ENCODE measurements around the gene HEG1. TPM values are rescaled to one million over a fixed set of nuclear protein-coding genes. Genes with fewer than 3 reads are reported as not detected.

The HEG1 gene
- total and polyA plus RNA-seq, 2 experiments from 2014 or later, result 1.8 to 8.8 TPM

DNA sequence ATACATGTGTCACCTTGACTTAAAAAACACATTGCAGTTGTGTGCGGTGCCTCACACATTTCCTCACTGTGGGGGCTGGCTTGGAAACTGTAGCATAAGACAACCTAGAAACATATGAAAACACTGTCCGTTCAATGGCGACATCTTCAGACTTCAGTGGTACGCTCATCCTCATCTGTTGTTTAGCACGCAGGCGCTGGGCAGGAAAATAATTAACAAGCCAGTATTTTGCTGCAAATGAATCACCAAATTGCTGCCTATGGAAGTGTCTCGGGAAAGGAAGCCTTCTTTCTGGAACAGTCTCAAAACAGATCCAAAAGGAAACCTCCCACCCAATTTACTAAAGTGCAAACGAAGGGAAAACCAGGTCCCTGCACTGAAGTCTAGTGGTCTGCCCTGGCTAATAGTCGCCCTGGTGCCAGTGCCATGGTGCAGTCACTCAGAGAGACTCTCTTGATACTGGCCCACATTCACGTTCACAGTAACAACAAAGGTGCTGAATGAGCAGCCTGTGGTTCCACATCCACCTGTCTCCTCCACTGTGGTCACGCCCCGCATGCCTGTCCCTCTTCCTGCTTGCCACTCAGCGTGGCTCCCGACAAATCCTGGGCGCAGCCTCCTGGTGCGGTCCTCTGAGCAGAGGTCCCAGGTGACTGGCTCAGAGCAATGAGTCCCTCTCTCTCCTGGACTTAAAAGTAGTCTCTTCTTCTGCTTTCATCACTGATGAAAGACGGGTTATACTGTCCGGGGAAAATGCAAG, 85.7 kb downstream of the HEG1 start (continued):
- no peak for TF ChIP-seq REST (IDR thresholded peaks at IDR 0.05; ENCODE audit: unreplicated experiment)
- TF ChIP-seq JUNB (IDR thresholded peaks at IDR 0.05; ENCODE audit: unreplicated experiment), result no peak
- TF ChIP-seq ZNF114 (CRISPR knock-in tag; IDR thresholded peaks at IDR 0.05), result no peak
- TF ChIP-seq, protein P1, sequence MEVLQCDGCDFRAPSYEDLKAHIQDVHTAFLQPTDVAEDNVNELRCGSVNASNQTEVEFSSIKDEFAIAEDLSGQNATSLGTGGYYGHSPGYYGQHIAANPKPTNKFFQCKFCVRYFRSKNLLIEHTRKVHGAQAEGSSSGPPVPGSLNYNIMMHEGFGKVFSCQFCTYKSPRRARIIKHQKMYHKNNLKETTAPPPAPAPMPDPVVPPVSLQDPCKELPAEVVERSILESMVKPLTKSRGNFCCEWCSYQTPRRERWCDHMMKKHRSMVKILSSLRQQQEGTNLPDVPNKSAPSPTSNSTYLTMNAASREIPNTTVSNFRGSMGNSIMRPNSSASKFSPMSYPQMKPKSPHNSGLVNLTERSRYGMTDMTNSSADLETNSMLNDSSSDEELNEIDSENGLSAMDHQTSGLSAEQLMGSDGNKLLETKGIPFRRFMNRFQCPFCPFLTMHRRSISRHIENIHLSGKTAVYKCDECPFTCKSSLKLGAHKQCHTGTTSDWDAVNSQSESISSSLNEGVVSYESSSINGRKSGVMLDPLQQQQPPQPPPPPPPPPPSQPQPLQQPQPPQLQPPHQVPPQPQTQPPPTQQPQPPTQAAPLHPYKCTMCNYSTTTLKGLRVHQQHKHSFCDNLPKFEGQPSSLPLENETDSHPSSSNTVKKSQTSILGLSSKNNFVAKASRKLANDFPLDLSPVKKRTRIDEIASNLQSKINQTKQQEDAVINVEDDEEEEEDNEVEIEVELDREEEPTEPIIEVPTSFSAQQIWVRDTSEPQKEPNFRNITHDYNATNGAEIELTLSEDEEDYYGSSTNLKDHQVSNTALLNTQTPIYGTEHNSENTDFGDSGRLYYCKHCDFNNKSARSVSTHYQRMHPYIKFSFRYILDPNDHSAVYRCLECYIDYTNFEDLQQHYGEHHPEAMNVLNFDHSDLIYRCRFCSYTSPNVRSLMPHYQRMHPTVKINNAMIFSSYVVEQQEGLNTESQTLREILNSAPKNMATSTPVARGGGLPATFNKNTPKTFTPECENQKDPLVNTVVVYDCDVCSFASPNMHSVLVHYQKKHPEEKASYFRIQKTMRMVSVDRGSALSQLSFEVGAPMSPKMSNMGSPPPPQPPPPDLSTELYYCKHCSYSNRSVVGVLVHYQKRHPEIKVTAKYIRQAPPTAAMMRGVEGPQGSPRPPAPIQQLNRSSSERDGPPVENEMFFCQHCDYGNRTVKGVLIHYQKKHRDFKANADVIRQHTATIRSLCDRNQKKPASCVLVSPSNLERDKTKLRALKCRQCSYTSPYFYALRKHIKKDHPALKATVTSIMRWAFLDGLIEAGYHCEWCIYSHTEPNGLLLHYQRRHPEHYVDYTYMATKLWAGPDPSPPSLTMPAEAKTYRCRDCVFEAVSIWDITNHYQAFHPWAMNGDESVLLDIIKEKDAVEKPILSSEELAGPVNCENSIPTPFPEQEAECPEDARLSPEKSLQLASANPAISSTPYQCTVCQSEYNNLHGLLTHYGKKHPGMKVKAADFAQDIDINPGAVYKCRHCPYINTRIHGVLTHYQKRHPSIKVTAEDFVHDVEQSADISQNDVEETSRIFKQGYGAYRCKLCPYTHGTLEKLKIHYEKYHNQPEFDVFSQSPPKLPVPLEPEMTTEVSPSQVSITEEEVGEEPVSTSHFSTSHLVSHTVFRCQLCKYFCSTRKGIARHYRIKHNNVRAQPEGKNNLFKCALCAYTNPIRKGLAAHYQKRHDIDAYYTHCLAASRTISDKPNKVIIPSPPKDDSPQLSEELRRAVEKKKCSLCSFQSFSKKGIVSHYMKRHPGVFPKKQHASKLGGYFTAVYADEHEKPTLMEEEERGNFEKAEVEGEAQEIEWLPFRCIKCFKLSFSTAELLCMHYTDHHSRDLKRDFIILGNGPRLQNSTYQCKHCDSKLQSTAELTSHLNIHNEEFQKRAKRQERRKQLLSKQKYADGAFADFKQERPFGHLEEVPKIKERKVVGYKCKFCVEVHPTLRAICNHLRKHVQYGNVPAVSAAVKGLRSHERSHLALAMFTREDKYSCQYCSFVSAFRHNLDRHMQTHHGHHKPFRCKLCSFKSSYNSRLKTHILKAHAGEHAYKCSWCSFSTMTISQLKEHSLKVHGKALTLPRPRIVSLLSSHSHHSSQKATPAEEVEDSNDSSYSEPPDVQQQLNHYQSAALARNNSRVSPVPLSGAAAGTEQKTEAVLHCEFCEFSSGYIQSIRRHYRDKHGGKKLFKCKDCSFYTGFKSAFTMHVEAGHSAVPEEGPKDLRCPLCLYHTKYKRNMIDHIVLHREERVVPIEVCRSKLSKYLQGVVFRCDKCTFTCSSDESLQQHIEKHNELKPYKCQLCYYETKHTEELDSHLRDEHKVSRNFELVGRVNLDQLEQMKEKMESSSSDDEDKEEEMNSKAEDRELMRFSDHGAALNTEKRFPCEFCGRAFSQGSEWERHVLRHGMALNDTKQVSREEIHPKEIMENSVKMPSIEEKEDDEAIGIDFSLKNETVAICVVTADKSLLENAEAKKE (CRISPR knock-in tag; IDR thresholded peaks at IDR 0.05), result no peak

DNA sequence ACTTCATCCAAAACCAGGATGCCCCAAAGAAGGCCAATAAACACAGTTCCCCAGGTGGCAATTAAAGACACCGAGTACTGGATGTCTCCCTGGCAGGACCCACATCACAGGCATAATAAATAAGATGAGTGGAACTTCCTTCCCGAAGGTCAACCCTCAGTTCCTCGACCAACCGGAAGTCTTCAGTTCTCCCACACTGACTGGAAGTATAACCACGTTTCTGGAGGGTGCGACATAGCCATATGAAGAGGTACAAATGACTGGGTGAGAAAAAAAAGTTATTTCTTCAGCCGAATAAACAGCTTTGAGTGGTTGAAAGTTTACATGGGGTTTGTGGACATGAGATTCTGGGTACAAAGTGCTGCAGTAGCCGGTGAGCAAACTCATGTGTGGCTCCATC, 86.6 kb downstream of the HEG1 start:
- no peak overlapping the region for H3K27ac ChIP-seq (ENCODE audit: low read depth)
- H3K36me3 ChIP-seq (ENCODE audit: insufficient read depth), result no peaks in the 10 kb centered on the region
- no peak overlapping the region for H3K27ac Mint-ChIP-seq
- no peaks in the 10 kb centered on the region for H4K20me1 ChIP-seq (replicated peaks; ENCODE audit: insufficient read depth)
- no peaks in the 10 kb centered on the region for H3K27me3 ChIP-seq (ENCODE audit: insufficient read depth)
- no peaks in the 10 kb centered on the region for H3K9me2 ChIP-seq (ENCODE audit: insufficient read depth)
- H3K4me2 ChIP-seq, result no peak overlapping the region
- H3K4me3 Mint-ChIP-seq, result no peak overlapping the region
- H3K4me1 ChIP-seq (ENCODE audit: insufficient read depth), result no peaks in the 10 kb centered on the region
- H3K4me3 ChIP-seq, result no peak overlapping the region
- H2AFZ ChIP-seq, result no peak overlapping the region
- H3F3A ChIP-seq (replicated peaks; ENCODE audit: low read depth), result no peaks in the 10 kb centered on the region
- no peaks in the 10 kb centered on the region for H3K9me3 Mint-ChIP-seq
- DNase-seq (ENCODE audit: low spot score) (no peak), ATAC-seq (no peak)
- no peaks in the 10 kb centered on the region for H3K79me2 ChIP-seq (replicated peaks; ENCODE audit: insufficient read depth)
- TF ChIP-seq JUNB (IDR thresholded peaks at IDR 0.05; ENCODE audit: unreplicated experiment) (no peak), EZH2phosphoT487 (IDR thresholded peaks at IDR 0.05; ENCODE audit: unreplicated experiment) (no peak), ZNF114 (CRISPR knock-in tag; IDR thresholded peaks at IDR 0.05) (no peak), REST (IDR thresholded peaks at IDR 0.05; ENCODE audit: unreplicated experiment) (no peak), POLR2AphosphoS5 (IDR thresholded peaks at IDR 0.05; ENCODE audit: low read depth) (no peak), STAT1 (IDR thresholded peaks at IDR 0.05; ENCODE audit: unreplicated experiment) (no peak)
- H3K27me3 Mint-ChIP-seq (ENCODE audit: insufficient read depth, low read depth, poor library complexity), result peaks cover 1% of the 10 kb centered on the region
- H3K36me3 Mint-ChIP-seq (ENCODE audit: low read depth), result no peaks in the 10 kb centered on the region; the same call in 2 of the 3 replicates
- H3K4me1 Mint-ChIP-seq, result no peaks in the 10 kb centered on the region
